GM18519 (cell line): Measurements from ENCODE around the gene CEP70.
"Not testable (repeated sequence)": the region's sequence is repeated elsewhere in the genome, so short reads cannot be mapped to it uniquely, and the experiment has no call there.

Source experiments
- ATAC-seq: cut with Tn5 transposase; IDR thresholded peaks from one replicate; pipeline ENCODE4 v1.9.1; 2021; ENCODE audit warnings: mild to moderate bottlenecking, moderate library complexity; ENCODE audit not compliant: unreplicated experiment, low FRiP score

CEP70 gene

DNA sequence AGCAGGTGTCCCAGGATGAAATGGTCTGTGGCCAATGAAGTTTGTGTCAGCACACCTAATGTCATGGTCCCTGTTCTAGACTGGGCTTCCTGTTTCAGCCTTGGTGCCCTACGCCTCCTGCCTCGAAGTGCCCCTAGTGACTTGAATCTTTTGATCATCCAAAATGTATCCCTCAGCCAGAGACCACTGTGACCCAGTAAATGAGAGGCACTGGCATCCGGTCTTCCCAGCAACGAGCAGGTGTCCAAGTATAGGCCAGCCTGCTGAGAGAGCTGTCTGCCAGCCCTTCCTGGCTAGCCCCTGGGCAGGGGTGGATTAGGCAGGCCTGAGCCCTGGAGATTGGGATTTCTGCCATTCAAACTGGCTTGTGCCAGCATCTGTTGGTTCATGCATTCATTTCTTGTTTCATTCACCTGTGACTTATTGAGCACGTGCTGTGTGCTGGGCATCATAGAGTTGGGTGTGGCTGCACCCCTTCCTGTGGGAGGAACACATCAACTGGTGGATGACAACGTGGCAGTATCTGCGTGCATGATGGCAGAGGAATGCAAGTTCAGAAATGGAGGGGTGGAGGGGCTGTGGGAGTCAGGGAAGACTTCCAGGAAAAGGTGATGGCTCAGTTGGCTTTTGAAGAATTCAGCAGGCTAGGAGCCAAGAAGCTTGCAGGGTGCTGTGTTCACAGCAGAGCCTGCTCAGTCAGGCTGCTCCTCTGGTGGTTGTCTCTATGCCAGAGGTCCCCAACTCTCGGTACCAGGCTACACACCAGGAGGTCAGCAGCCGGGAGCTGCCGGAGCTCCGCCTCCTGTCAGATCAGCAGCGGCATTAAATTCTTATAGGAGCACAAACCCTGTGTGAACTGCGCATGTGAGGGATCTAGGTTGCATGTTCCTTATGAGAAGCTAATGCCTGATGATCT is 138.0 kb downstream of the CEP70 start:
- no peak for ATAC-seq

DNA sequence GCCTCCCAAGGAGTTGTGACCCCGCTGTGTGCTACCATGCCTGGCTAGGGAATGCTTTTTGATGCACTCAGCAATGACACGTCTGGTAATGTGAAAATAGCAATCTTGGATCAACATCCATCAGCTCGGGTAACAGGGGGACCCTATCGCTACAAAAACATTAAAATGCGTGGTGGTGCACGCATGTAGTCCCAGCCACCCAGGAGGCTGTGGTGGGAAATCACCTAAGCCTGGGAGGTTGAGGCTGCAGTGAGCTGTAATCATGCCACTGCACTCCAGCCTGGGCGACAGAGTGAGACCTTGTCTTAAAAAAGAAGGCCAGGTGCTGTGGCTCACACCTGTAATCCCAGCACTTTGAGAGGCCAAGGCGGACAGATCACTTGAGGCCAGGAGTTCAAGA is 140.1 kb downstream of the CEP70 start:
- not testable (repeated sequence) for ATAC-seq

DNA sequence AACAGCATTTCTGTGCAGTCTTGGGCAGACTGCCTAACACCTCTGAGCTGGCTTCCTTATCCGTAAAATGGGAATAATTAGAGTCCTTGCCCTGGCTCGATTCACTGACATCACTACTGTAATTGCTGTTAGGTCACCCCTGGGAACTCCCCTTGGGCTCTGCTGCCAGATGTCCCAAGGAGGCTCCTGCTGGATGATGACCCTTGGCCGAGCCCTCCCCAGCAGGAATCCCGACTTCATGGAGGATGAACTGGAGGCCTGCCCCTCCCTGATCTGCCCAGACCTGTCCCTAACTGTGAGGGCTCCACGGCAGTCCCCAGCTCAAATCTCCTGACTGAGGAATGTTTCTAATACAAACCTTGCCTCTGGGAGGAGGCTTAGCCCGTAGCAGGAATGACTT is 141.6 kb downstream of the CEP70 start:
- no peak for ATAC-seq

DNA sequence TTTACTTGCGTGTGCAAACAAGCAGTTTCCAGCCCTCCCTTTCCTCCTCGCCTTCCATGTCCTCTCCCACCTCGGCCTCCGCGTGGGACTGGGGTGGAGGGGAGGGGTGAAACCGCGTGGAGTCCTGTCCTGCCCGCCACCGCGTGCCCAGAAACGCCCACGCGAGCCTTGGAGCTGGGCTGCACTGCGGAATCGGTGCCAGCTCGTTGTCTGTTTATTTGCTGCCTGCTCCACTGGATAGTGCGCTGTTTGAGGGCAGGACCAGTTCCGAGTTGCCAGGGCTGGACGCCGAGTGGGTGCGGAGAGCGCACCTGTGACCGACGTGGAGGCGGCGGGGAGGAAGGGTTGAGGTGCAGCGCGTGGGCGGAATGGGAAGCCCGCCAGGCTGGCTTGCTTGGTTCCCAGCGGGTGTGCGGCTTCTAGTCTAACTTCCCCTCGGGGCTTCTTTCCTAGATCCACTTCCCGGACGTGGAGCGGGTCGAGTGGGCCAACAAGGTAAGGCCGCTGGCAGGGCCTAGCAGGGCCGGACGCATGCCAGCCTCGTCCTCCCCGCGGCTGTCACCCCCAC is 142.4 kb downstream of the CEP70 start:
- no peak for ATAC-seq

DNA sequence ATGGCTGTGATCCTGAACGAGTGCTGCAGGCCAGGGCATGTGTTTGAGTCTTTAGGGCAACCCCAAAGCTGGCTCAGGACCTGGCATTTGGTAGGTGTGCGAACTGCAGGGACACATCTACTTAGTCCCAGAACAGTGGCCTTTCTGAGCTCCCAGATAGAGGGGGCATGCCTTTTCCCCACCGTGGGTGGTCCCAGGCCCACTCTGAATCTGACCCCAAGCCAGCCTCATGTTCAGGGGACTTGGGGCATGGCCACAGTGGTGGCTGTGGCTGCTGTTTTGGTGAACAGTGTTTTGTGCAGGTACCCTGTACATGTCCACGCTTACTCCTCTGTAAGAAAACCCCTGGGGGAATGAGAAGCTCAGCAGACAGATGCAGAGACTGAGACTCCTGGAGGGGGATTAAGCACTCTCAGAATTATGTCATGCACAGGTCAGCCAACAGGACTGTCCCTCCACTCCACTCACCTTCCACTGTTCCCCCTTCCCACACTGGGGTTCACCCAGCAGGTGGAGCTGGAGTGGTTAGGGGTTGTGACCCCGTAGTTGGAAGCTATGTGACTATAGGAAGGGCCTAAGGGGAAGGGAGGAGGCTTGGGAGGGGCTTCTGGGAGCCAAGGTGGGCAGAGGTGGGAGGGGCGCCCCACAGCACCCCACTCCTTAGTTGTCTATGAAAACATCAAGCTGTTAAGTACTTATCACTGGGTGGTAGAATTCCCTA is 143.2 kb downstream of the CEP70 start:
- ATAC-seq, result no peak

DNA sequence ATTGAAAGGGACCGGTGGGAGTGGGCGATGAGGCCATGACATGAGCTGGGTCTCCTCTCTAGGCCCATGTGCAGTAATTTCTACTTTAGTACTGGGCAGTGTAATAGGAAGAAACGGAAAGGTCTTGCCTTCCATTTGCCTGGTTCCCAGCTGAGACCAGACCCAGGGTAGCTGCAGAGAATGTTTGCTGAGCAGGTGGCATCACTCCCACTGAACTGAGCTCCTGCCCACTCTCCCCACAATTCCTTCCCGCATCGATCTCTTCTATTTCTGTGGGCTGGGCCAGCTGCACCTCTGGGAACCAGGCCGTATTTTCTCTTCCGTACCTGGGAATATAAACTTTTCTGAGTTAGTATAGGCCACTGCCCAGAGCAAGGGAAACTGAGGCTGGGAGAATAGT is 143.9 kb downstream of the CEP70 start:
- ATAC-seq, result no peak

DNA sequence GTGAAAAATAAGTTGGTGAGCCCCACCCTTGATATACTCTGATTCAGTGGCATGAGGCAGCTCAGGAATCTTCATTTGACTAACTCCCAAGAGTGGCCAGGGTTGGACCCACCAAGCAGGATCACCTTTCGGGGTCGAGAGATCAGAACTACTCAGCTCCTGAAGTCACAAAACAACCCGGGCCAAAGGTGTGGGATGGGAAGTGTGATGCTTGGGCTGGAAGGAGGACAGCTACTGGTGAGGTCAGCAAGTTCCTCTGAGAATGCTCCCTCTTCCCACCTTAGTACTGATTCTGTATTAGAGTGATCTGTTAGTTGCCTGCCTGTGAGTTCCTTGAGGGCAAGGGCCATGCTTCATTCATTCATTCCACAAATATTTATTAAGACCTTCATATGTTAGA is 144.6 kb downstream of the CEP70 start:
- no peak for ATAC-seq

DNA sequence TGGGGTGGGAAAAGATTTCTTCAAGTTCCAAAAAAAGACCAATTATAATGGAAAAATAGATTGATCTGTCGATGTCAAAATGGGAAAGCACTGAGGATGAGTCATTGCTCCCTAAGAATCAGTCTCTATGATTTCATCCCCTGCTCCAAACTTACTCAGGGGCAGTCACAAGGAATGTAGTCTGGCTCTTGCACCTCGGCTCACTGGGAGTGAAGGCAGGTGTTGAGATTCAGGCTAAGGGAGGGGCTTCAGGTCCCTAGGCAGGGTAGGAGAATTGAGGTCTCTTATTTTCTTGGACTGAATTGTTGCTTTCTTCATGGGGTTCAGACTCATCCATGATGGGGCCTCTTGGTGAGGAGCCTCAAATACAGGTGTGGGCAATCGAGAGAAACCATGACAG is 145.4 kb downstream of the CEP70 start:
- no peak for ATAC-seq

DNA sequence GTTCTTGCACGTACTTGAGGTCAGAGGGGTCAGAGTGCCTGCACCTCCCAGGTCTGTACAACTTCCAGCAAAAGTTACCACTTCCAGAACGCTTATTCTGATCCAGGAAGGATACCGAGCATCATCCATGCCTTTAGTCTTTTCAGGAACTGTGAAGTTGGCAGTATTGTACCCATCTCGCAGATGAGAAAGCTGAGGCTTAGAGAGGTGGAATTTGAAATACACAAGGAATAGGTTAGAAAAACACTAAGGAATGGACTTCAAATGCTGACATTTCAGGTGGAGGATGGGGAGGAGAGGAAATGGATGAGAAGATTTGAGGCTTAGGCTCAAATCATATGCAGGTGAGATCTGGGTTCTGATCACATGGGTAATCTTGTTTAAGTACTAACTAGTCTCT is 148.4 kb downstream of the CEP70 start:
- ATAC-seq, result no peak

DNA sequence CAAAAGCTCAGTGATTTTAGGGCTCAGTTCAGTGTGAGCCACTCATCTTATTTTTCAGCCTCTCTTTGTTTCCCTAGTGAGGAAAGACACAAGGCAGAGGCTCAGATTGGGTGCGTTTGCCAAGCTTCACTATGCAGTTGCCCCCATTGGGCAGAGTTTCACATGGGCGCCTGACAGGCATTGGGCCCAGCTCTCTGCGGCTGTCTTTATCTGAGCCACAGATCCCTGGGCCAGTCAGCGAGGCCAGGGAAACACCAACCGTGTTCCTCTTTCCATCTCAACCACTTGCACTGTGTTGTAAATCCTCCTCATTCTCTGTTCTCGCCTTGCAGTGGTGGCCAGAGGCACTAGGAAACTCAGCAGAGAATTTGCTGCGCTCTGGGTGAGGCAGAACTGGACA is 148.8 kb downstream of the CEP70 start:
- no peak for ATAC-seq
